NCI-H1694 treated with DMSO at 0.1 percent for 48 hours (cell line): ENCODE results near the gene TMC4.
"Not testable (repeated sequence)": the region's sequence is repeated elsewhere in the genome, so short reads cannot be mapped to it uniquely, and the experiment has no call there.

Experiments
- DNase-seq: peaks from one replicate; lab custom pipeline; 2025; lab: John Stamatoyannopoulos, UW

TMC4 gene

GRCh38 chr19:54203151-54203611, 30.2 kb upstream of the TMC4 start:
- DNase-seq, result no peak

- DNase-seq, result no peak
These were observed 29.0 kb upstream of the TMC4 start for GRCh38 chr19:54201980-54202379.

- DNase-seq, result no peak
These were observed 28.3 kb upstream of the TMC4 start for GRCh38 chr19:54201172-54201701.

GRCh38 chr19:54199401-54199800, 26.4 kb upstream of the TMC4 start:
- DNase-seq, result no peak

GRCh38 chr19:54197121-54197520, 24.2 kb upstream of the TMC4 start:
- no peak for DNase-seq

- DNase-seq, result no peak
These were observed 23.6 kb upstream of the TMC4 start for GRCh38 chr19:54196536-54196935.

- DNase-seq, result not testable (repeated sequence)
These were observed 21.5 kb upstream of the TMC4 start for GRCh38 chr19:54194463-54194862.

- no peak for DNase-seq
These were observed 20.1 kb upstream of the TMC4 start for GRCh38 chr19:54193011-54193410.

- no peak for DNase-seq
These were observed 19.0 kb upstream of the TMC4 start for GRCh38 chr19:54191811-54192453.

- DNase-seq, result peak; percentile 84
These were observed 18.3 kb upstream of the TMC4 start, which contains the start of gene TSEN34 for GRCh38 chr19:54191011-54191810. Gene TSEN34, plus strand, starts transcription at chr19:54191308. Its CDS starts 57 bp downstream, at chr19:54191365.

- peak; percentile 99 for DNase-seq
These were observed 17.6 kb upstream of the TMC4 start for GRCh38 chr19:54190503-54191010.

GRCh38 chr19:54189735-54190502, 17.0 kb upstream of the TMC4 start:
- DNase-seq, result peak; percentile 99

- no peak for DNase-seq
These were observed 16.3 kb upstream of the TMC4 start, which contains the start of gene MBOAT7 for GRCh38 chr19:54189145-54189734. Gene MBOAT7, minus strand, starts transcription at chr19:54189580. Its CDS starts 1,072 bp downstream, at chr19:54188508.

- DNase-seq, result no peak
These were observed 15.4 kb upstream of the TMC4 start for GRCh38 chr19:54188215-54188871.

GRCh38 chr19:54186934-54187381, 14.0 kb upstream of the TMC4 start:
- DNase-seq, result no peak

- DNase-seq, result no peak
These were observed 13.4 kb upstream of the TMC4 start for GRCh38 chr19:54186351-54186750.

GRCh38 chr19:54183431-54183830, 10.5 kb upstream of the TMC4 start:
- DNase-seq, result no peak

GRCh38 chr19:54181894-54182293, 8.9 kb upstream of the TMC4 start:
- DNase-seq, result not testable (repeated sequence)

- DNase-seq, result no peak
These were observed 7.7 kb upstream of the TMC4 start for GRCh38 chr19:54180691-54181091.

GRCh38 chr19:54179921-54180461, 7.0 kb upstream of the TMC4 start:
- DNase-seq, result peak; percentile 9
